ENCODE results near the gene DAAM2.

The DAAM2 gene

GRCh38 chr6:39811835-39812345 lies 19.7 kb downstream of the DAAM2 start:
- TF ChIP-seq POLR2A (IDR thresholded peaks at IDR 0.05; ENCODE audit: low read depth, low read length) (no peak), TAF1 (IDR thresholded peaks at IDR 0.05; ENCODE audit: low read depth, low read length) (no peak), POU2F2 (IDR thresholded peaks at IDR 0.05; ENCODE audit: low read depth, low read length) (no peak), POLR2AphosphoS5 (IDR thresholded peaks at IDR 0.05; ENCODE audit: low read depth, low read length) (no peak), PAX5 (IDR thresholded peaks at IDR 0.05; ENCODE audit: insufficient read depth, low read length, severe bottlenecking) (no peak), SPI1 (IDR thresholded peaks at IDR 0.05; ENCODE audit: low read depth, low read length) (no peak)
- FAIRE-seq, result no peak
- no peak for DNase-seq (ENCODE audit: insufficient read length, low spot score)

- FAIRE-seq (no peak), DNase-seq (ENCODE audit: insufficient read length, low spot score) (no peak)
- TF ChIP-seq POLR2AphosphoS5 (IDR thresholded peaks at IDR 0.05; ENCODE audit: low read depth, low read length) (no peak), TAF1 (IDR thresholded peaks at IDR 0.05; ENCODE audit: low read depth, low read length) (no peak), POLR2A (IDR thresholded peaks at IDR 0.05; ENCODE audit: low read depth, low read length) (no peak), PAX5 (IDR thresholded peaks at IDR 0.05; ENCODE audit: insufficient read depth, low read length, severe bottlenecking) (no peak), POU2F2 (IDR thresholded peaks at IDR 0.05; ENCODE audit: low read depth, low read length) (no peak), SPI1 (IDR thresholded peaks at IDR 0.05; ENCODE audit: low read depth, low read length) (no peak)
Observed at GRCh38 chr6:39812496-39812852, 20.3 kb downstream of the DAAM2 start.

GRCh38 chr6:39812853-39813533 lies 20.8 kb downstream of the DAAM2 start:
- FAIRE-seq (peak; percentile 60), DNase-seq (ENCODE audit: insufficient read length, low spot score) (peak; percentile 25)
- TF ChIP-seq POLR2AphosphoS5 (IDR thresholded peaks at IDR 0.05; ENCODE audit: low read depth, low read length) (no peak), POU2F2 (IDR thresholded peaks at IDR 0.05; ENCODE audit: low read depth, low read length) (peak; percentile 40; the same call in 1 of the 2 replicates)

- FAIRE-seq, result no peak
- TF ChIP-seq SPI1 (IDR thresholded peaks at IDR 0.05; ENCODE audit: low read depth, low read length) (no peak), POU2F2 (IDR thresholded peaks at IDR 0.05; ENCODE audit: low read depth, low read length) (no peak), PAX5 (IDR thresholded peaks at IDR 0.05; ENCODE audit: insufficient read depth, low read length, severe bottlenecking) (no peak), TAF1 (IDR thresholded peaks at IDR 0.05; ENCODE audit: low read depth, low read length) (no peak), POLR2AphosphoS5 (IDR thresholded peaks at IDR 0.05; ENCODE audit: low read depth, low read length) (no peak), POLR2A (IDR thresholded peaks at IDR 0.05; ENCODE audit: low read depth, low read length) (no peak)
- DNase-seq (ENCODE audit: insufficient read length, low spot score), result no peak
Observed at GRCh38 chr6:39814236-39814635, 22.1 kb downstream of the DAAM2 start.

GRCh38 chr6:39815356-39815755 lies 23.2 kb downstream of the DAAM2 start:
- FAIRE-seq (no peak), DNase-seq (ENCODE audit: insufficient read length, low spot score) (no peak)
- no peak for TF ChIP-seq PAX5 (IDR thresholded peaks at IDR 0.05; ENCODE audit: insufficient read depth, low read length, severe bottlenecking)
- TF ChIP-seq POU2F2 (IDR thresholded peaks at IDR 0.05; ENCODE audit: low read depth, low read length), result no peak
- TF ChIP-seq POLR2A (IDR thresholded peaks at IDR 0.05; ENCODE audit: low read depth, low read length), result no peak
- no peak for TF ChIP-seq TAF1 (IDR thresholded peaks at IDR 0.05; ENCODE audit: low read depth, low read length)
- no peak for TF ChIP-seq SPI1 (IDR thresholded peaks at IDR 0.05; ENCODE audit: low read depth, low read length)
- TF ChIP-seq POLR2AphosphoS5 (IDR thresholded peaks at IDR 0.05; ENCODE audit: low read depth, low read length), result no peak

- DNase-seq (ENCODE audit: insufficient read length, low spot score) (no peak), FAIRE-seq (no peak)
- no peak for TF ChIP-seq POLR2AphosphoS5 (IDR thresholded peaks at IDR 0.05; ENCODE audit: low read depth, low read length)
Observed at GRCh38 chr6:39816747-39817146, 24.6 kb downstream of the DAAM2 start.

- no peak for TF ChIP-seq POLR2AphosphoS5 (IDR thresholded peaks at IDR 0.05; ENCODE audit: low read depth, low read length)
- no peak for TF ChIP-seq POU2F2 (IDR thresholded peaks at IDR 0.05; ENCODE audit: low read depth, low read length)
- TF ChIP-seq POLR2A (IDR thresholded peaks at IDR 0.05; ENCODE audit: low read depth, low read length), result no peak
- no peak for TF ChIP-seq TAF1 (IDR thresholded peaks at IDR 0.05; ENCODE audit: low read depth, low read length)
- no peak for TF ChIP-seq SPI1 (IDR thresholded peaks at IDR 0.05; ENCODE audit: low read depth, low read length)
- no peak for TF ChIP-seq PAX5 (IDR thresholded peaks at IDR 0.05; ENCODE audit: insufficient read depth, low read length, severe bottlenecking)
- DNase-seq (ENCODE audit: insufficient read length, low spot score) (no peak), FAIRE-seq (no peak)
Observed at GRCh38 chr6:39818695-39819094, 26.5 kb downstream of the DAAM2 start.

GRCh38 chr6:39819228-39819627 lies 27.1 kb downstream of the DAAM2 start:
- no peak for TF ChIP-seq SPI1 (IDR thresholded peaks at IDR 0.05; ENCODE audit: low read depth, low read length)
- TF ChIP-seq POLR2AphosphoS5 (IDR thresholded peaks at IDR 0.05; ENCODE audit: low read depth, low read length), result no peak
- no peak for TF ChIP-seq POU2F2 (IDR thresholded peaks at IDR 0.05; ENCODE audit: low read depth, low read length)
- TF ChIP-seq TAF1 (IDR thresholded peaks at IDR 0.05; ENCODE audit: low read depth, low read length), result no peak
- no peak for TF ChIP-seq PAX5 (IDR thresholded peaks at IDR 0.05; ENCODE audit: insufficient read depth, low read length, severe bottlenecking)
- no peak for TF ChIP-seq POLR2A (IDR thresholded peaks at IDR 0.05; ENCODE audit: low read depth, low read length)
- DNase-seq (ENCODE audit: insufficient read length, low spot score) (no peak), FAIRE-seq (no peak)

- FAIRE-seq (no peak), DNase-seq (ENCODE audit: insufficient read length, low spot score) (no peak)
- TF ChIP-seq TAF1 (IDR thresholded peaks at IDR 0.05; ENCODE audit: low read depth, low read length) (no peak), SPI1 (IDR thresholded peaks at IDR 0.05; ENCODE audit: low read depth, low read length) (no peak), POU2F2 (IDR thresholded peaks at IDR 0.05; ENCODE audit: low read depth, low read length) (no peak), POLR2A (IDR thresholded peaks at IDR 0.05; ENCODE audit: low read depth, low read length) (no peak), POLR2AphosphoS5 (IDR thresholded peaks at IDR 0.05; ENCODE audit: low read depth, low read length) (no peak)
Observed at GRCh38 chr6:39819676-39820075, 27.5 kb downstream of the DAAM2 start.

- no peak for FAIRE-seq
- TF ChIP-seq TAF1 (IDR thresholded peaks at IDR 0.05; ENCODE audit: low read depth, low read length), result no peak
- TF ChIP-seq POLR2A (IDR thresholded peaks at IDR 0.05; ENCODE audit: low read depth, low read length), result no peak
- no peak for TF ChIP-seq PAX5 (IDR thresholded peaks at IDR 0.05; ENCODE audit: insufficient read depth, low read length, severe bottlenecking)
- no peak for TF ChIP-seq POLR2AphosphoS5 (IDR thresholded peaks at IDR 0.05; ENCODE audit: low read depth, low read length)
- no peak for TF ChIP-seq POU2F2 (IDR thresholded peaks at IDR 0.05; ENCODE audit: low read depth, low read length)
- TF ChIP-seq SPI1 (IDR thresholded peaks at IDR 0.05; ENCODE audit: low read depth, low read length), result no peak
- no peak for DNase-seq (ENCODE audit: insufficient read length, low spot score)
Observed at GRCh38 chr6:39820553-39820952, 28.4 kb downstream of the DAAM2 start.

Measured in GM12891 (cell line).